AG04449 (cell line): ENCODE data around the gene KPNA5.
A peak's percentile ranks its signal among the peaks of the same experiment; 100 is the strongest.
"Not testable (repeated sequence)": the region's sequence is repeated elsewhere in the genome, so short reads cannot be mapped to it uniquely, and the experiment has no call there.

Source experiments
- CTCF ChIA-PET: fragments of 350-600 bp; formaldehyde crosslinking; extraction: SDS; loops from one replicate; lab custom pipeline; 2021; ENCODE audit warnings: antibody characterized with exemption; lab: Yijun Ruan, JAX
- POLR2A ChIA-PET: fragments of 400-600, 350-600 bp; formaldehyde crosslinking; extraction: SDS; loops from one replicate; lab custom pipeline; 2020; ENCODE audit warnings: antibody characterized with exemption, inconsistent platforms; lab: Yijun Ruan, JAX
- DNase-seq: peaks from one replicate; pipeline ENCODE4 v3.0.0-alpha.2; 2010; ENCODE audit warnings: low read depth, low spot score
- H3K4me3 ChIP-seq: 2 replicates; pipeline ENCODE4 v1.5.1; 2011; ENCODE audit warnings: low read depth, mild to moderate bottlenecking, control low read depth, low read length
- CTCF ChIP-seq: IDR thresholded peaks from one replicate; pipeline ENCODE4 v1.5.1; 2011; ENCODE audit warnings: mild to moderate bottlenecking, moderate library complexity, low read length, control low read depth, inconsistent platforms; ENCODE audit not compliant: insufficient read depth; ENCODE audit errors: missing control alignments

Gene KPNA5

DNA sequence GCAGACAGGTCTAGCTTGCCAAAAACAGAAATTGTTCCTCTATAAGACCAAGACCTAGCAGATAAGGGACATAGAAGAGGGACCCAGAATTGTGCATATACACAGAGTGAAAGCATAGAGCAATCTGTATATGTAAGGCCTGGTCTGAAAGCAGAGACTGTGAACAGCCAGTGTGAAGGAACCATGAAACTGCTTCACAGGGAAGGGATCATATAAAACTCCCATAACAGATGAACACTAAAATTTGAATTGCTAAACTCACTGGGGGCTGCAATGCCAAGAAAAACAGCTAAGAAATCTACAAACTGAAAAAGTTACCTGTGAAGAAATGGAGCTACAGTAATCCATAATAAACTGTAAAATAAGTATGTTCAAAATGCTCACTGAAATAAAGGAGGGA, 19.4 kb upstream of the KPNA5 start:
- ChIA-PET POLR2A (no interaction called here), CTCF (interaction anchor here (0.9 to 4.3 kb wide), 3 partner anchors 10 to 445 kb away, joined by 3 to 21 read pairs (median 6); no protein-coding TSS in a partner anchor)
- H3K4me3 ChIP-seq = no peak overlapping the region
- no peak for TF ChIP-seq CTCF
- DNase-seq = no peak

DNA sequence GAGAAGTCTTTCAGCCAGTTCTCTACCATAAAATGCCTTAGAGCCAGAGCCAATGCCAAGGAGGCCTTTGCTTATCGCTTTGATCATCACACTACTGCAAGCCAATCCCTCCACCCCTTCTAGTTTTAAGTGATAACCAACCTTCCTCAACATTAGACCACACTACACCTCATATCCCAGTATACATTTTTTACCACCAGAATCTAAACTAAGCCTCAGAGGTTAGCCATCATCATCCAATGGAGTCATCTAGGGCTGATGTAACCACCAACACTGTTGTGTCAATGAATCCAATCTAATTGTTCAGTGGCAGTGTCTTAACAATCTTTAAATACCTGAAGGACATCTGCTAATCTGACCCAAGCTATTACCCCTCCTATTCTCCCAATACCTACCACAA, 18.8 kb upstream of the KPNA5 start:
- CTCF ChIA-PET = interaction anchor here (0.9 to 4.3 kb wide), 3 partner anchors 11 to 446 kb away, joined by 3 to 21 read pairs (median 6); no protein-coding TSS in a partner anchor
- TF ChIP-seq CTCF = no peak
- H3K4me3 ChIP-seq = no peak overlapping the region
- DNase-seq = no peak
- POLR2A ChIA-PET = no interaction called here

GRCh38 chr6:116663308-116663707, 17.7 kb upstream of the KPNA5 start:
- DNase-seq = no peak
- ChIA-PET POLR2A (no interaction called here), CTCF (no interaction called here)
- no peak overlapping the region for H3K4me3 ChIP-seq
- TF ChIP-seq CTCF = no peak

GRCh38 chr6:116664169-116664568, 16.8 kb upstream of the KPNA5 start:
- POLR2A ChIA-PET, CTCF ChIA-PET, H3K4me3 ChIP-seq, DNase-seq: not testable (repeated sequence)

GRCh38 chr6:116665464-116665863, 15.5 kb upstream of the KPNA5 start:
- DNase-seq = no peak
- no peak overlapping the region; the same call in 1 of the 2 replicates for H3K4me3 ChIP-seq
- POLR2A ChIA-PET = no interaction called here
- no peak for TF ChIP-seq CTCF
- CTCF ChIA-PET = interaction anchor here (0.9 to 1.9 kb wide), 4 partner anchors 19 to 447 kb away, joined by 3 to 6 read pairs (median 4); no protein-coding TSS in a partner anchor

- no peak for TF ChIP-seq CTCF
- no peak for DNase-seq
- ChIA-PET POLR2A (no interaction called here), CTCF (interaction anchor here (0.9 to 2.1 kb wide), 6 partner anchors 15 to 450 kb away, joined by 3 to 6 read pairs (median 4); no protein-coding TSS in a partner anchor)
- no peak overlapping the region for H3K4me3 ChIP-seq
These were observed 14.1 kb upstream of the KPNA5 start for GRCh38 chr6:116666869-116667268.

GRCh38 chr6:116667623-116668022, 13.4 kb upstream of the KPNA5 start:
- ChIA-PET CTCF (interaction anchor here (0.9 to 2.1 kb wide), 4 partner anchors 14 to 451 kb away, joined by 3 to 6 read pairs (median 3); no protein-coding TSS in a partner anchor), POLR2A (no interaction called here)
- no peak for TF ChIP-seq CTCF

More at GRCh38 chr6:116667623-116668022, 13.4 kb upstream of the KPNA5 start:
- no peak for DNase-seq
- peak overlapping the region; percentile 71 for H3K4me3 ChIP-seq
